IMR-90 (cell line): ENCODE results near the gene MTHFSD. TPM values are rescaled to one million over a fixed set of nuclear protein-coding genes. Genes with fewer than 3 reads are reported as not detected.

Source experiments
- ATAC-seq: fragments of 200-7000 bp; cut with Tn5 transposase; 2 replicates; pipeline ENCODE4 v1.9.1; 2020; ENCODE audit warnings: low read depth, mild to moderate bottlenecking, moderate library complexity
- BruUV-seq: library from RNA; stranded (reverse); fragments of 400-500 nt; replicated peaks from 2 replicates; lab custom pipeline; 2021; lab: Mats Ljungman, UMichigan
- CTCF ChIA-PET: fragments of 300-600 bp; formaldehyde crosslinking; extraction: SDS; loops from one replicate; lab custom pipeline; 2021; ENCODE audit warnings: antibody characterized with exemption; lab: Yijun Ruan, JAX
- POLR2A ChIA-PET: fragments of 300-600 bp; sonication (Branson Sonifier 250); formaldehyde crosslinking; loops from one replicate; lab custom pipeline; 2022; ENCODE audit warnings: antibody characterized with exemption; ENCODE audit not compliant: unreplicated experiment; lab: Charles Lee
- DNase-seq: peaks from one replicate; pipeline ENCODE4 v3.0.0; 2013
- H2AFZ ChIP-seq: replicated peaks from 2 replicates; pipeline ENCODE3; 2013; ENCODE audit warnings: low read length, mild to moderate bottlenecking; ENCODE audit not compliant: poor library complexity
- H2AK5ac ChIP-seq: 2 replicates; pipeline ENCODE4 v1.6.1; 2013; ENCODE audit warnings: low read depth, low read length, inconsistent platforms
- H2AK9ac ChIP-seq: replicated peaks from 2 replicates; pipeline ENCODE3; 2013; ENCODE audit warnings: mild to moderate bottlenecking, low read depth, low read length, moderate library complexity; ENCODE audit not compliant: poor library complexity
- H2BK120ac ChIP-seq: 2 replicates; pipeline ENCODE4 v1.6.1; 2013; ENCODE audit warnings: low read depth, low read length, inconsistent platforms
- H2BK15ac ChIP-seq: 3 replicates; pipeline ENCODE4 v1.6.1; 2013; ENCODE audit warnings: low read depth, low read length, inconsistent platforms
- H2BK20ac ChIP-seq: 2 replicates; pipeline ENCODE4 v1.6.1; 2013; ENCODE audit warnings: low read depth, mild to moderate bottlenecking, inconsistent platforms, low read length, moderate library complexity
- H2BK5ac ChIP-seq: 2 replicates; pipeline ENCODE4 v1.6.1; 2013; ENCODE audit warnings: mild to moderate bottlenecking, low read depth, low read length, inconsistent platforms; ENCODE audit not compliant: poor library complexity, severe bottlenecking
- H3K14ac ChIP-seq: replicated peaks from 2 replicates; pipeline ENCODE4 v1.6.1; 2013; ENCODE audit warnings: low read depth, low read length, inconsistent platforms
- H3K18ac ChIP-seq: 2 replicates; pipeline ENCODE4 v1.6.1; 2013; ENCODE audit warnings: low read depth, low read length, control low read depth
- H3K23ac ChIP-seq: 2 replicates; pipeline ENCODE4 v1.6.1; 2013; ENCODE audit warnings: low read depth, low read length, inconsistent platforms
- H3K27ac ChIP-seq: 2 replicates; pipeline ENCODE4 v1.5.1; 2013; ENCODE audit warnings: mild to moderate bottlenecking, control low read depth, low read length; ENCODE audit not compliant: insufficient read depth
- H3K27me3 ChIP-seq: 2 replicates; pipeline ENCODE4 v1.6.1; 2013; ENCODE audit warnings: low read length; ENCODE audit not compliant: control insufficient read depth, insufficient read depth
- H3K36me3 ChIP-seq: 2 replicates; pipeline ENCODE4 v1.6.1; 2013; ENCODE audit warnings: low read length, mixed read lengths; ENCODE audit not compliant: control insufficient read depth, insufficient read depth
- H3K4ac ChIP-seq: 2 replicates; pipeline ENCODE4 v1.6.1; 2013; ENCODE audit warnings: low read depth, low read length, inconsistent platforms
- H3K4me1 ChIP-seq: 2 replicates; pipeline ENCODE4 v1.6.1; 2013; ENCODE audit warnings: low read length, mixed read lengths; ENCODE audit not compliant: control insufficient read depth, insufficient read depth
- H3K4me2 ChIP-seq: 2 replicates; pipeline ENCODE4 v1.6.1; 2013; ENCODE audit warnings: low read depth, mild to moderate bottlenecking, control low read depth, low read length, moderate library complexity
- H3K4me3 ChIP-seq: 2 replicates; pipeline ENCODE4 v1.5.1; 2013; ENCODE audit warnings: low read depth, mild to moderate bottlenecking, control low read depth, low read length, moderate library complexity; ENCODE audit not compliant: insufficient read depth
- H3K56ac ChIP-seq: 2 replicates; pipeline ENCODE4 v1.6.1; 2013; ENCODE audit warnings: low read length, inconsistent platforms; ENCODE audit not compliant: insufficient read depth; ENCODE audit errors: extremely low read depth
- H3K79me1 ChIP-seq, 2 experiments: 2 replicates each; pipeline ENCODE4 v1.6.1; 2013; ENCODE audit warnings: low read length in 2 of 2, inconsistent platforms in 1 of 2, low read depth in 1 of 2
- H3K9ac ChIP-seq: 2 replicates; pipeline ENCODE4 v1.6.1; 2013; ENCODE audit warnings: low read depth, low read length, control low read depth
- H3K9me1 ChIP-seq: 2 replicates; pipeline ENCODE4 v1.6.1; 2013; ENCODE audit warnings: low read length, inconsistent platforms; ENCODE audit not compliant: insufficient read depth
- H3K9me3 ChIP-seq: 2 replicates; pipeline ENCODE4 v1.6.1; 2013; ENCODE audit warnings: low read length; ENCODE audit not compliant: control insufficient read depth, insufficient read depth
- H4K20me1 ChIP-seq: 2 replicates; pipeline ENCODE4 v1.6.1; 2013; ENCODE audit warnings: low read length, inconsistent platforms; ENCODE audit not compliant: insufficient read depth
- H4K5ac ChIP-seq: 2 replicates; pipeline ENCODE4 v1.6.1; 2013; ENCODE audit warnings: mild to moderate bottlenecking, low read depth, low read length, control low read depth
- H4K8ac ChIP-seq, 2 experiments: 2 replicates each; pipeline ENCODE4 v1.6.1; 2013; ENCODE audit warnings: low read depth in 2 of 2, low read length in 2 of 2, control low read depth in 1 of 2, inconsistent platforms in 1 of 2
- H4K91ac ChIP-seq: 2 replicates; pipeline ENCODE4 v1.6.1; 2013; ENCODE audit warnings: low read depth, low read length, inconsistent platforms; ENCODE audit not compliant: insufficient read depth
- CEBPB ChIP-seq: IDR thresholded peaks from 2 replicates; pipeline ENCODE4 v1.6.1; 2012; ENCODE audit warnings: low read depth, low read length, improper control_type of control experiment
- CHD1 ChIP-seq: IDR thresholded peaks from 2 replicates; pipeline ENCODE4 v1.6.1; 2012; ENCODE audit warnings: low read depth, low read length, improper control_type of control experiment
- FOS ChIP-seq: fragments of 150-350 bp; IDR thresholded peaks from 2 replicates; pipeline ENCODE4 v1.6.1; 2016; ENCODE audit warnings: low read depth, low read length
- MXI1 ChIP-seq: IDR thresholded peaks from 2 replicates; pipeline ENCODE4 v1.6.1; 2012; ENCODE audit warnings: low read depth, mild to moderate bottlenecking, low read length, moderate library complexity, borderline replicate concordance
- POLR2A ChIP-seq: IDR thresholded peaks from 2 replicates; pipeline ENCODE4 v1.6.1; 2012; ENCODE audit warnings: mild to moderate bottlenecking, low read depth, low read length
- RCOR1 ChIP-seq: IDR thresholded peaks from 2 replicates; pipeline ENCODE4 v1.6.1; 2012; ENCODE audit warnings: mild to moderate bottlenecking, low read length, improper control_type of control experiment; ENCODE audit not compliant: insufficient replicate concordance
- WGBS, 2 experiments: methylation state at CpG; one replicate each; pipeline versions ENCODE4 v1.1.5 to v1.1.7; 2013; ENCODE audit warnings: missing lambda C conversion rate in 2 of 2; ENCODE audit not compliant: insufficient read length in 1 of 2; ENCODE audit errors: extremely low coverage in 2 of 2; 5-methylcytosine and 5-hydroxymethylcytosine counted together
- dilution Hi-C: fragments of 300-500 bp; cut with HindIII; formaldehyde crosslinking; loops from one replicate; pipeline ENCODE4 v1.14.3; 2018; ENCODE audit warnings: low sequenced_read_pairs; ENCODE audit not compliant: unreplicated experiment
- in situ Hi-C: fragments of 300-500 bp; cut with MboI; formaldehyde crosslinking; loops from 3 replicates; pipeline ENCODE4 v1.14.3; 2019; ENCODE audit warnings: low sequenced_read_pairs, inconsistent platforms, mixed read lengths
- intact Hi-C: fragments of 100-400 bp; cut with micrococcal nuclease; formaldehyde crosslinking; loops from 2 replicates; pipeline ENCODE4 v1.10.0; 2022
- polyA plus RNA-seq, 3 experiments: library from polyadenylated mRNA; depleted of rRNA; stranded (reverse); fragments of >200 nt; gene quantifications; 2 replicates each; pipeline ENCODE4 v1.2.3, GENCODE V29; 2012; ENCODE audit warnings: low replicate concordance in 1 of 3
- total RNA-seq: library from RNA; depleted of rRNA; stranded (reverse); fragments of >200 nt; gene quantifications from 2 replicates; pipeline ENCODE4 v1.2.3, GENCODE V29; 2012
- TF ChIP-seq, protein P1 (sequence below): conservative IDR thresholded peaks from 2 replicates; pipeline ENCODE4 v1.5.1; 2012; ENCODE audit warnings: mild to moderate bottlenecking, low read depth, low read length, improper control_type of control experiment
- TF ChIP-seq, protein P2 (sequence below): fragments of 150-350 bp; IDR thresholded peaks from 2 replicates; pipeline ENCODE4 v1.6.1; 2016; ENCODE audit warnings: low read depth, mild to moderate bottlenecking, low read length, moderate library complexity, borderline replicate concordance
- TF ChIP-seq, protein P3 (sequence below): fragments of 150-350 bp; IDR thresholded peaks from 2 replicates; pipeline ENCODE4 v1.6.1; 2017; ENCODE audit warnings: mild to moderate bottlenecking, antibody characterized with exemption, low read length, low read depth

The MTHFSD gene
- total and polyA plus RNA-seq, 2 of the 4 experiments (the other 2 are of a cell fraction): 8.2 to 16.8 TPM

- in situ Hi-C loops: loop anchor here (5.0 kb wide), 1 partner anchor 291 kb away; no protein-coding TSS in a partner anchor
- H4K5ac ChIP-seq: peak overlapping the region; percentile 38
- peak overlapping the region; percentile 92 for H3K14ac ChIP-seq
- H3K9me3 ChIP-seq: no peaks in the 10 kb centered on the region
- H2AFZ ChIP-seq: peak overlapping the region; percentile 65
- peak overlapping the region; percentile 100 for H3K27ac ChIP-seq
- peak; percentile 56 for DNase-seq
- intact Hi-C loops: no loop called here
- dilution Hi-C loops: no loop called here
- peak overlapping the region; percentile 99 for H3K4me3 ChIP-seq
- peaks cover 49% of the 10 kb centered on the region for H4K20me1 ChIP-seq
- peak overlapping the region; percentile 9; the same call in 1 of the 3 replicates for H2BK15ac ChIP-seq
- no peak for ATAC-seq
- H2BK120ac ChIP-seq: peak overlapping the region; percentile 41
- peak overlapping the region; percentile 97 for H2BK5ac ChIP-seq
- TF ChIP-seq FOS (no peak), POLR2A (peak; percentile 16), RCOR1 (no peak), MXI1 (no peak), CHD1 (peak; percentile 33; the same call in 1 of the 2 replicates), CEBPB (no peak)
- TF ChIP-seq, protein P1, sequence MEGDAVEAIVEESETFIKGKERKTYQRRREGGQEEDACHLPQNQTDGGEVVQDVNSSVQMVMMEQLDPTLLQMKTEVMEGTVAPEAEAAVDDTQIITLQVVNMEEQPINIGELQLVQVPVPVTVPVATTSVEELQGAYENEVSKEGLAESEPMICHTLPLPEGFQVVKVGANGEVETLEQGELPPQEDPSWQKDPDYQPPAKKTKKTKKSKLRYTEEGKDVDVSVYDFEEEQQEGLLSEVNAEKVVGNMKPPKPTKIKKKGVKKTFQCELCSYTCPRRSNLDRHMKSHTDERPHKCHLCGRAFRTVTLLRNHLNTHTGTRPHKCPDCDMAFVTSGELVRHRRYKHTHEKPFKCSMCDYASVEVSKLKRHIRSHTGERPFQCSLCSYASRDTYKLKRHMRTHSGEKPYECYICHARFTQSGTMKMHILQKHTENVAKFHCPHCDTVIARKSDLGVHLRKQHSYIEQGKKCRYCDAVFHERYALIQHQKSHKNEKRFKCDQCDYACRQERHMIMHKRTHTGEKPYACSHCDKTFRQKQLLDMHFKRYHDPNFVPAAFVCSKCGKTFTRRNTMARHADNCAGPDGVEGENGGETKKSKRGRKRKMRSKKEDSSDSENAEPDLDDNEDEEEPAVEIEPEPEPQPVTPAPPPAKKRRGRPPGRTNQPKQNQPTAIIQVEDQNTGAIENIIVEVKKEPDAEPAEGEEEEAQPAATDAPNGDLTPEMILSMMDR: no peak
- TF ChIP-seq, protein P2, sequence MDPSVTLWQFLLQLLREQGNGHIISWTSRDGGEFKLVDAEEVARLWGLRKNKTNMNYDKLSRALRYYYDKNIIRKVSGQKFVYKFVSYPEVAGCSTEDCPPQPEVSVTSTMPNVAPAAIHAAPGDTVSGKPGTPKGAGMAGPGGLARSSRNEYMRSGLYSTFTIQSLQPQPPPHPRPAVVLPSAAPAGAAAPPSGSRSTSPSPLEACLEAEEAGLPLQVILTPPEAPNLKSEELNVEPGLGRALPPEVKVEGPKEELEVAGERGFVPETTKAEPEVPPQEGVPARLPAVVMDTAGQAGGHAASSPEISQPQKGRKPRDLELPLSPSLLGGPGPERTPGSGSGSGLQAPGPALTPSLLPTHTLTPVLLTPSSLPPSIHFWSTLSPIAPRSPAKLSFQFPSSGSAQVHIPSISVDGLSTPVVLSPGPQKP: no peak
- TF ChIP-seq, protein P3, sequence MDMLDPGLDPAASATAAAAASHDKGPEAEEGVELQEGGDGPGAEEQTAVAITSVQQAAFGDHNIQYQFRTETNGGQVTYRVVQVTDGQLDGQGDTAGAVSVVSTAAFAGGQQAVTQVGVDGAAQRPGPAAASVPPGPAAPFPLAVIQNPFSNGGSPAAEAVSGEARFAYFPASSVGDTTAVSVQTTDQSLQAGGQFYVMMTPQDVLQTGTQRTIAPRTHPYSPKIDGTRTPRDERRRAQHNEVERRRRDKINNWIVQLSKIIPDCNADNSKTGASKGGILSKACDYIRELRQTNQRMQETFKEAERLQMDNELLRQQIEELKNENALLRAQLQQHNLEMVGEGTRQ: no peak
- 0 out of 2 replicates have a peak overlapping the region, but pooled peaks have one; percentile 78 for H2AK5ac ChIP-seq
- peak overlapping the region; percentile 89 for H3K4ac ChIP-seq
- H2AK9ac ChIP-seq: peak overlapping the region; percentile 89
- peak overlapping the region; percentile 98 for H3K56ac ChIP-seq
- peaks cover 9% of the 10 kb centered on the region for H3K4me1 ChIP-seq
- H3K18ac ChIP-seq: peak overlapping the region; percentile 96
- BruUV-seq: no TSS peak
- CTCF ChIA-PET: no interaction called here
- 0% methylated on average over 9 of the region's 29 CpGs; no CpG with 5 or more reads in 1 of the 2 experiments for WGBS, 2 experiments
- peaks cover 63% of the 10 kb centered on the region for H3K36me3 ChIP-seq
- no peaks in the 10 kb centered on the region for H3K9me1 ChIP-seq
- peak overlapping the region; percentile 98 for H3K23ac ChIP-seq
- no peaks in the 10 kb centered on the region for H3K27me3 ChIP-seq
- POLR2A ChIA-PET: no interaction called here
- H2BK20ac ChIP-seq: no peak overlapping the region; the same call in 1 of the 2 replicates
- H3K79me1 ChIP-seq: peaks cover 0 to 10% of the 10 kb centered on the region in 2 experiments; a peak in 2 of 4 replicates
- peak overlapping the region; percentile 98 for H3K9ac ChIP-seq
- H3K4me2 ChIP-seq: peak overlapping the region; percentile 45; the same call in 1 of the 2 replicates
- peak overlapping the region; percentile 91 for H4K91ac ChIP-seq
- peak overlapping the region; percentile 62 to 77; a peak in 2 of 4 replicates for H4K8ac ChIP-seq
Observed at GRCh38 chr16:86512860-86513470, 42.1 kb downstream of the MTHFSD start.
